NCI-H748 (cell line): ENCODE measurements around the gene IFITM1.

ENCODE experiments used
- DNase-seq: peaks from one replicate; lab custom pipeline; 2025; ENCODE audit not compliant: unreplicated experiment; lab: John Stamatoyannopoulos, UW

IFITM1 gene

GRCh38 chr11:313787-314553 lies at the start of gene IFITM1:
Gene IFITM1, plus strand, starts transcription at chr11:314040. Its CDS starts 131 bp downstream, at chr11:314171.
- no peak for DNase-seq

DNA sequence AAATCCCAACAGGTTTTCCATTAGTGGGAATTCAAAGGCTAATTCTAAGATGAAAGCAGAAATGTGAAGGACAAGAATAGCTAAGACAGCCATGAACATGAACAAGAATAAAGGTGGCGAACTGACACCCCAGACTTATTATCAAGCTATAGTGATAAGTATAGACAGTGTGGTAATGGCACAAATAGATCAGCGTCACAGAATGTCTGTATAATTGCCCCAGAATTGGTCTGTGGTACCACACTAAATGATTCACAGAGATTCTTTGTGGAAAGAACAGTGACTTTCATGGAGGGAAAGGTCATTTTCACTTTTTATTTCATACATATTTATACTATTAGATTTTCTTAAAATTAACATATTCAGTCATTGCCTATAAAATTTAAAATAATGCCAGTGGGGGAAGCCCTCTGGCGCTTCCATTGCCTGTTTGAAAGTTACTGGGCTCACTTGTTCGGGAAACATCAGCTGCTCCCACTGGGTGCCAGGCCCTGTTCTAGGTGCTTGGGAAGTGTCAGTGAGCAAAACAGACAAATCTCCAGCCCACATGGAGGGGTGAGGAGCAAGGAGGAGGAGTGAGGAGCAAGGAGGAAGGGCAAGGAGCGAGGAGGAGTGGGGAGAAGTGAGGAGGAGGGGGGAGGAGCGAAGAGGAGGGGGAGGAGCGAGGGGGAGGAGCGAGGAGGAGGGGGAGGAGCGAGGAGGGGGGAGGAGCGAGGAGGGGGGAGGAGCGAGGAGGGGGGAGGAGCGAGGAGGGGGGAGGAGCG lies 47.0 kb upstream of the IFITM1 start:
- no peak for DNase-seq

DNA sequence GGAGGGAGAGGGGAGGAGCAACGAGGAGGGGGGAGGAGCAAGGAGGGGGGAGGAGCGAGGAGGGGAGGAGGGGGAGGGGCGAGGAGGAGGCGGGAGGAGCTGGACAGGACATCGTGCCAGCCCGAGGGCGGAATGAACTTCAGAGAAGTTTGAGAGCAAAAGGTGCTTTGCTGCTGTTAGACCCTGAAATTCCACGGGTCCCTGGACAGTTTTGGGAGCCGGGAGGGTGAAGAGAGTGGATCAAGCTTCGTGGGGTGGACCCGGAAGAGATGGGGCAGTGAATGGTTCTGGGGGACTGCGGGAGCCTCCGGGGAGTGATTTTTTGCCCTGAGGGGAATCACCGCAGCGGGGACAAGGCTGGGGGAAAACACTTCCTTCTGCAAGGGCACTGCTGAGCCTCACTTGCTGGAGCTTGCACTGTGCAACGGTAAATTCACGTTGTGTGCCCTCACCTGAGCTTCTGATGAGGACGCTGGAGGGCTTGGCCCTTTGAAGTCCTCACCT lies 46.3 kb upstream of the IFITM1 start:
- no peak for DNase-seq

- peak; percentile 33 for DNase-seq
Measured at GRCh38 chr11:268716-269145, 45.1 kb upstream of the IFITM1 start.

- no peak for DNase-seq
Measured at GRCh38 chr11:269146-269890, 44.5 kb upstream of the IFITM1 start.

DNA sequence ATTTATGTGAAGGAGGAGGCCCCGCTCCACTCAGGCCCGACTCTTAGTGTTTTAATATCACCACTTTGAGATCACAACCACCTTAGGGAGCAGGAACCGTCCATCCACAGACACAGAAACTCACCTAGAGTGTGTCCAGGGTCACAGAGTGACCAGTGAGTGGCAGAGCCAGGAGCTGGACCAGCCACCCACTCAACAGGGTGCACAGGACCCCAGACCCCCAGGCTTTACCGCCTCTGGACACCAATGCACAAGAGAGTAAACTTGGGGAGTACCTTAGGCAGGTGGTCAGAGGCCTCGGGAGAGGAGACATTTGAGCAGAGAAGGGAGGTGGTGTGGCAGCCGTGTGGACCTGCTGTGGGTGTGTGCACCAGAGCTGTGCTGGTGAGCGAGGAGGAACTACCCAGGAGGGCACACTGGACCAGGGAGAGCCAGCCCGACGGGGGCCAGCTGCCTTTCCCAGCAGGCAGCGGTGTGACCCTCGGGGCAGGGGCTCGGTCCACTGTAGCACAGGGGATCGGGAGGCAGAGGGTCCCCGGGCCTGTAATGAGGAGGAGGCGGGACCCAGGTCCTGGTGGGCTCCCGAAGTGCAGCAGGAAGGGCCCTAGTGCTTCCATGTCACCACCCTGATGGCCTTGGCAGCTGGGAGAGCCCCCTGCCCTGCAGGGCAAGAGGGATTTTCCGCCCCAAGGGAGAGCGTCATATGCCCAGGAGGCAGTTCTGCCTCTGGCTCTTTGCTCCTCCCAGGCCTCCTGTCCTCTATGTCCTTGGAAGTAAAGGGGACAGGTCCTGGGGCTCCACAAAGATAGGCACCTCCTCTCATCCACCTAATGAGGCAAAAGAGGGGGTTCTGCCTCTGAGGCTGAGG lies 43.2 kb upstream of the IFITM1 start:
- DNase-seq: no peak

GRCh38 chr11:271319-271715 lies 42.5 kb upstream of the IFITM1 start:
- DNase-seq: no peak

DNA sequence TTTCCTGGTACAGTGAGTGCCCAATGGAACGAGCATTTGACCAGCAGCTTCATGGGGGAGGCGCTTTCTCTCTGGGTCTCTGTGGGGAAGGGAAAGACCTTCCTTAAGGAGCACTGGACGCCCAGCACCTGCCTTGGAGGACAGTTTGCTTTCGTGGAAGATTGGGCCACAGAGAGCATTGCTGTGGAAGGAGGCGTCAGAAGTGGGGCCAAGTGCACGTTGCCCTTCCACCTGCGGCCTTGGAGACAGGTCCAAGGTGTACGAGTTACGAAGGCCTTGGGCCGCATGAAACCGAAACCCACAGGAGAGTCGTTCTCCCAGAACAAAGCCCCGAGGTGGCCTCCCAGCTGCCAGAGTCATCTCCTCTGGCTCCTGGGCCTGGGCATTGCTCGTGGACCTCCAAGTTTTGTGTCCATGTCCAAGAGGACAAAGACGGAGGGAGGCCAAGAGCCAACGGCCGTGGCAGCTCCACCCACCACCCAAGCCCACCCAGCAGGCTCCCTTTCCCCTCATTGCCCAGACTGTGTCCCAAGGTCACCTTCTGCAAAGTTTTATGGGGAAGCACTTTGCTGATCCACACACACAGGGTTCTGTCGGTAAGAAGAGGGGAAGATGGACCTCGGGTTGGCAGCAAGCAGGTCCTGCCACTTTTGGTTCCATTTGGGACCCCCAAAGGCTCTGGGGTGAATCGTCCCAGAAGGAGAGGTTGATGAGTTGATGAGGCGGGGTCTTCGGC lies 41.5 kb upstream of the IFITM1 start:
- DNase-seq: no peak

DNA sequence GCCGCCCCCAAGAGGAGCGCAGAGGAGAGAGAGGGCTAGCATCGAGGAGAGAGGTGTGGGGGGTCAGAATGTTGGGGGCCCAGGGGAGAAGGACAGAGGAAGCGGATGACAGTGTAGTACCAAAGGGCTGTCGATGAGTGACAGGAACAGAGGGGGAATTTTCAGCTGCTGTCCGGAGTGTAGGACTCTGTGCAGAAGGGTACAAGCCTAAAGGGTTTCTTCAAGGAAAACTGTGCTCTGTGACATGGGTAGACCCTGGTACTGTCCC lies 41.0 kb upstream of the IFITM1 start:
- no peak for DNase-seq

DNA sequence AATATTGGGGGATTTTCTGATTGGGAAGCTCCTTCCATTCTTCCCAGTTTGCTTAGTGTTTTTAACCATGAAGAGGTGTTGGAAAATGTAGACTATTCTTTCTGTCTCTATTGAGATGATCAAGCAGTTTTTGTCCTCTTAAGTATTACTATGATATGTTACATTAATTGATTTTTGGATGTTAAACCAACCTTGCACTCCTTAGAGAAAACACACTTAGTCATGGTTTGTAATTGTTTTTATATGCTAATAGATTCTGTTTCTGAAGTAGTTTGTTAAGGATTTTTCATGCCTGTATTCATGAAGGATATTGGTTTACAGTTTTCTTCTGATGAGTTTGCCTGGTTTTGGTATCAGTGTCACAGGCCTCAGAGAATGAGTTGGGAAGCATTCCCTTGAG lies 37.6 kb upstream of the IFITM1 start:
- no peak for DNase-seq

GRCh38 chr11:278001-278951 lies 35.6 kb upstream of the IFITM1 start, which contains the start of gene NLRP6:
Gene NLRP6, plus strand, starts transcription at chr11:278407. Its CDS starts 163 bp downstream, at chr11:278570.
- DNase-seq: no peak

GRCh38 chr11:279040-279965 lies 34.5 kb upstream of the IFITM1 start:
- DNase-seq: no peak

GRCh38 chr11:279966-280705 lies 33.7 kb upstream of the IFITM1 start:
- DNase-seq: peak; percentile 56

- DNase-seq: peak; percentile 26
Measured at GRCh38 chr11:280706-281485, 32.9 kb upstream of the IFITM1 start.

DNA sequence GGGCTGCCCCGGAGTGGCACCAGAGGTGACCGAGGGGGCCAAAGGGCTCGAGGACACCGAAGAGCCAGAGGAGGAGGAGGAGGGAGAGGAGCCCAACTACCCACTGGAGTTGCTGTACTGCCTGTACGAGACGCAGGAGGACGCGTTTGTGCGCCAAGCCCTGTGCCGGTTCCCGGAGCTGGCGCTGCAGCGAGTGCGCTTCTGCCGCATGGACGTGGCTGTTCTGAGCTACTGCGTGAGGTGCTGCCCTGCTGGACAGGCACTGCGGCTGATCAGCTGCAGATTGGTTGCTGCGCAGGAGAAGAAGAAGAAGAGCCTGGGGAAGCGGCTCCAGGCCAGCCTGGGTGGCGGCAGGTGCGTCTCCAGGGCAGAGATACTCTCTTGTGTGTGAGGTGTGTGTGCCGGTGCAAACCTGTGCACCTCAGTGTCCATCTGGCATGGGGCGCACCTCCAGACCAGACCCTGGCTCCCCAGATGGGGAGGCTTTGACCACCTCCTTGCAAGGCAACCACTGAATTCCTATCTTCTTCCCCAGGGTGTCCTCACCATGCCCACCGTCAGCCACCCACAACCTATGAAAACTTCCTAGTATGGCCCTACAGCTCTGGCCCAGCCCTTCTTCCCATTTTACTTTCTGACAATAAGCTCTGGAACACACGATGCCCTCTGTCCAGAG lies 32.2 kb upstream of the IFITM1 start:
- no peak for DNase-seq

DNA sequence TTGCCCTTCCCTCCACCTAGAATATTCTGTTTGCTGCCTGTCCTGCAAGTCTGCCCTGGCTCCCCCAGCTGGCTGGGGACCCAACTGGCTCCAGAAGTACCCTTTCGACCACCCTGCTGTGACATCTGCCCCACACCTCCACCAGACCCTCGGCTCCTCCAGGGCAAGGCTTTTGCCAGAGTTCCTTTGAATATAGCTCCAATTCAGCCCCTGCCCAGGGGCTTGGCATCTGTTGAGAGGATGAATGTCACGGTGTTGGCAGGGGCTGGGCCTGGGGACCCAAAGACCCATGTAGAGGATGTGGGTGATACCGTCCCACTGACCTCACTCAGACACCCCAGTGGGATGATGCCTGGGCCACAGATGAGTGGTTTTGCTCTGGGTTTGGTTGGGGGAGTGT lies 31.7 kb upstream of the IFITM1 start:
- no peak for DNase-seq
